GM12878 (cell line): ENCODE measurements around the gene FANK1.

Source experiments
- BRCA1 ChIP-seq: IDR thresholded peaks from 2 replicates; pipeline ENCODE4 v1.6.1; 2011; ENCODE audit warnings: low read depth, low read length, improper control_type of control experiment
- CHD4 ChIP-seq: fragments of 200-600 bp; sonication (generic); IDR thresholded peaks from 2 replicates; pipeline ENCODE4 v1.6.1; 2016; ENCODE audit warnings: mild to moderate bottlenecking
- GABPA ChIP-seq: IDR thresholded peaks from 2 replicates; pipeline ENCODE4 v1.6.1; 2014; ENCODE audit warnings: antibody characterized with exemption, low read depth, mild to moderate bottlenecking, inconsistent platforms
- HDAC2 ChIP-seq: fragments of 200-600 bp; sonication (generic); IDR thresholded peaks from 2 replicates; pipeline ENCODE4 v1.6.1; 2017
- HDGF ChIP-seq: fragments of 450-650 bp; IDR thresholded peaks from 2 replicates; pipeline ENCODE4 v1.6.1; 2016; ENCODE audit warnings: antibody characterized with exemption
- NFYB ChIP-seq: IDR thresholded peaks from 2 replicates; pipeline ENCODE4 v1.6.1; 2011; ENCODE audit warnings: low read depth, mild to moderate bottlenecking, low read length, improper control_type of control experiment, moderate library complexity; ENCODE audit not compliant: insufficient read depth
- POLR2A ChIP-seq: IDR thresholded peaks from 2 replicates; pipeline ENCODE4 v1.6.1; 2011; ENCODE audit warnings: low read depth, mild to moderate bottlenecking, low read length
- SIN3A ChIP-seq: IDR thresholded peaks from 2 replicates; pipeline ENCODE4 v1.6.1; 2012; ENCODE audit warnings: low read depth, low read length, improper control_type of control experiment
- SMC3 ChIP-seq: IDR thresholded peaks from 2 replicates; pipeline ENCODE4 v1.6.1; 2011; ENCODE audit warnings: low read length, improper control_type of control experiment, borderline replicate concordance
- SP1 ChIP-seq: IDR thresholded peaks from one replicate; pipeline ENCODE4 v1.6.1; 2011; ENCODE audit warnings: low read depth, low read length
- TF ChIP-seq, protein P1 (sequence below): fragments of 450-650 bp; IDR thresholded peaks from 2 replicates; pipeline ENCODE4 v1.6.1; 2014; ENCODE audit warnings: mild to moderate bottlenecking
- TF ChIP-seq, protein P2 (sequence below), 3 experiments: IDR thresholded peaks in 2 of 3; conservative IDR thresholded peaks in 1 of 3; 2 replicates each; pipeline ENCODE4 v1.5.1; 2011; ENCODE audit warnings: low read depth in 3 of 3, low read length in 3 of 3, mild to moderate bottlenecking in 3 of 3, control low read depth in 2 of 3, moderate library complexity in 2 of 3, inconsistent platforms in 1 of 3, mixed read lengths in 1 of 3; ENCODE audit not compliant: control insufficient read depth in 2 of 3, insufficient read depth in 1 of 3; ENCODE audit errors: extremely low read depth in 1 of 3
- TF ChIP-seq, protein P3 (sequence below): IDR thresholded peaks from 2 replicates; pipeline ENCODE4 v1.6.1; 2012; ENCODE audit warnings: low read depth, low read length, improper control_type of control experiment

DNA sequence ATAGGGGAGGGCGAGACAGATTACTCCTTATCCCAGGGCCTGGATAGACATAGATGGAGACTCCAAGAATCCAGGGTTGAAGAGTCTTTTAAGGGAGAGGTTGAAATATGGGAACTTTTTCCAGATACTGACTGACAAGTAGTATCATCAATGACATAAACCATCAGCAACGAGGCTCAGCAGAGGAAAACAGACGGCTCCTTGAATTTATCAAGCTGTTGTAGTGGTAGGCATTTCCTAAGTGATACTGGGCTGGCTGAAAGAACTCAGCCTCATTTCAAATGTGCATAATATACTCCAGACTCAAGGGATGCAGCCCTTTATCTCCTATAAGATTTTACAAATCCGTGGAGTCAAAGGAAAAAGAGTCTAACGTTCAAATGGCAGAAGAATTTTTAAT is 150.5 kb downstream of the FANK1 start:
- TF ChIP-seq, protein P1, sequence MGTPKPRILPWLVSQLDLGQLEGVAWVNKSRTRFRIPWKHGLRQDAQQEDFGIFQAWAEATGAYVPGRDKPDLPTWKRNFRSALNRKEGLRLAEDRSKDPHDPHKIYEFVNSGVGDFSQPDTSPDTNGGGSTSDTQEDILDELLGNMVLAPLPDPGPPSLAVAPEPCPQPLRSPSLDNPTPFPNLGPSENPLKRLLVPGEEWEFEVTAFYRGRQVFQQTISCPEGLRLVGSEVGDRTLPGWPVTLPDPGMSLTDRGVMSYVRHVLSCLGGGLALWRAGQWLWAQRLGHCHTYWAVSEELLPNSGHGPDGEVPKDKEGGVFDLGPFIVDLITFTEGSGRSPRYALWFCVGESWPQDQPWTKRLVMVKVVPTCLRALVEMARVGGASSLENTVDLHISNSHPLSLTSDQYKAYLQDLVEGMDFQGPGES, result no peak
- no peak for TF ChIP-seq CHD4
- TF ChIP-seq SMC3, result no peak
- TF ChIP-seq, protein P2, sequence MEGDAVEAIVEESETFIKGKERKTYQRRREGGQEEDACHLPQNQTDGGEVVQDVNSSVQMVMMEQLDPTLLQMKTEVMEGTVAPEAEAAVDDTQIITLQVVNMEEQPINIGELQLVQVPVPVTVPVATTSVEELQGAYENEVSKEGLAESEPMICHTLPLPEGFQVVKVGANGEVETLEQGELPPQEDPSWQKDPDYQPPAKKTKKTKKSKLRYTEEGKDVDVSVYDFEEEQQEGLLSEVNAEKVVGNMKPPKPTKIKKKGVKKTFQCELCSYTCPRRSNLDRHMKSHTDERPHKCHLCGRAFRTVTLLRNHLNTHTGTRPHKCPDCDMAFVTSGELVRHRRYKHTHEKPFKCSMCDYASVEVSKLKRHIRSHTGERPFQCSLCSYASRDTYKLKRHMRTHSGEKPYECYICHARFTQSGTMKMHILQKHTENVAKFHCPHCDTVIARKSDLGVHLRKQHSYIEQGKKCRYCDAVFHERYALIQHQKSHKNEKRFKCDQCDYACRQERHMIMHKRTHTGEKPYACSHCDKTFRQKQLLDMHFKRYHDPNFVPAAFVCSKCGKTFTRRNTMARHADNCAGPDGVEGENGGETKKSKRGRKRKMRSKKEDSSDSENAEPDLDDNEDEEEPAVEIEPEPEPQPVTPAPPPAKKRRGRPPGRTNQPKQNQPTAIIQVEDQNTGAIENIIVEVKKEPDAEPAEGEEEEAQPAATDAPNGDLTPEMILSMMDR (IDR thresholded peaks at IDR 0.05 in 2 of 3, conservative IDR thresholded peaks at IDR 0.05 in 1 of 3; ENCODE audit: control insufficient read depth in 2 of 3, extremely low read depth in 1 of 3, insufficient read depth in 1 of 3, low read depth in 3 of 3, low read length in 3 of 3), result no peak
- no peak for TF ChIP-seq SP1
- TF ChIP-seq POLR2A, result no peak
- TF ChIP-seq HDGF, result no peak
- TF ChIP-seq NFYB, result no peak
- no peak for TF ChIP-seq GABPA
- TF ChIP-seq HDAC2, result no peak
- no peak for TF ChIP-seq SIN3A
- no peak for TF ChIP-seq BRCA1
- TF ChIP-seq, protein P3, sequence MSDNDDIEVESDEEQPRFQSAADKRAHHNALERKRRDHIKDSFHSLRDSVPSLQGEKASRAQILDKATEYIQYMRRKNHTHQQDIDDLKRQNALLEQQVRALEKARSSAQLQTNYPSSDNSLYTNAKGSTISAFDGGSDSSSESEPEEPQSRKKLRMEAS, result no peak
